Activated T-cell treated with anti-CD3 and anti-CD28 coated beads for 1 hour (primary cell): ENCODE results near the gene FCAMR.
A peak's percentile ranks its signal among the peaks of the same experiment; 100 is the strongest.

Experiments used
- DNase-seq: peaks from one replicate; pipeline ENCODE4 v3.0.0-alpha.2; 2020; ENCODE audit warnings: low read depth

FCAMR gene

DNA sequence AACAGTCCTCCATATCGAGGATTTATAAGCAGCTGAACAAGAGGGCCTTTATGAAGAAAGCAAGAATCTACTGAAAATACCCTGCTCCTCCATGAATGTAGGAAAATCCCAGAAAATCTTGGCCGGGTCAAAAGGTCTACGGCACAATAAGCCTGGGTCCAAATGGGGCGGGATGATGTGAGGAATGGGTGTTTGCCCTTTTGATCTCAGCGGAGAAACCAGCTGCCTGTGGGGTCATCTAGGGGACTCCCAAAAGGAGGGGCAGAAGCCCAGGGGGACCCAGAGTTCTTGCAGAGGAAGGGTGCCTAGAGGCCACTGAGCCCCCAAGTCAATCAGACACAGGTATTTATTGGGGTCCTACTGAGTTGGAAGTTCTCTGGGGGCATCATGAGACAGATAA lies 12.6 kb downstream of the FCAMR start:
- DNase-seq = no peak

DNA sequence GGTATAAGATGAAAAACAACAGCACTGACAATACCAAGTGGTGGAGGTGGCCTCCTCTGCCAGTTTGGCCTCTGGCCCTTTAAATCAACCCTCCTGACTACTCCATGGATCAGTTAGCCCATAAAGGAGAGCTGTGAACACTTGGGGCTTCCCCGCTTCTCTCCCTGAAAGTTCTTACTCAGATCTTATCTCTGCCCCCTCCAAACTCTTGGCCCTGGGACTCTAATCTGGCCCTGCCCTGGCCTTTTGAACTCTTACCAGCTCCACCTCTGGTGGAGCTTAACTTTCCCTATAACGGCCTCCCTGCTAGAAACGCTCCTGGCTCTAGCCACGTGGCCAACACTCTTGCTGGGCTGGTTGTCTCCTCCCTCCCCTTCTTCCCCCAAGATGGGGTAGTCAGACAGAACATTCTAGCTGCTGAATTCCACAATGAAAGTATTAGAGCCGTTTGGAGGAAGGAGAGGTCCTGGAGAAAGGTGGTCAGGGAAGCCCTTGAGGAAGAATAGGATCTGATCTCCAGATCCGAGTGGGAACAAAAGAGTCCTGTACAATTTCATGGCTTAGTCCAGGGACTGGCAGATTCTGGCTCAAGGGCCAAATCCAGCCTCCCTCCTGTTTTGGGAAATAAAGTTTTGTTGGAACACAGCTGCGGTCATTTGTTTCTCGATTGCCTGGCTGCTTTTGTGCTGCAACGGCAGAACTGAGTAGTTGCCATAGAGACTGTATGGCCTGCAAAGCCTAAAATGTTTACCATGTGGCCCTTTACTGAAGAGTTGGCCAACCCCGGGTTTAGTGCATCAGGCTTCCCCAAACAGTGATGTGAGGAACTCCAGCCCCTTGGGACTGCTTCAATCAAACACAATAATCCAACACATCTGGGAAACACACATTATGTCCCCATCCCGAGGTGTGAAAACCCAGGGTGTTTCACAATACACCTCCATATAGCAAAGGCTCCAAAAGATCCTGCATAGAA lies 14.5 kb downstream of the FCAMR start:
- no peak for DNase-seq

DNA sequence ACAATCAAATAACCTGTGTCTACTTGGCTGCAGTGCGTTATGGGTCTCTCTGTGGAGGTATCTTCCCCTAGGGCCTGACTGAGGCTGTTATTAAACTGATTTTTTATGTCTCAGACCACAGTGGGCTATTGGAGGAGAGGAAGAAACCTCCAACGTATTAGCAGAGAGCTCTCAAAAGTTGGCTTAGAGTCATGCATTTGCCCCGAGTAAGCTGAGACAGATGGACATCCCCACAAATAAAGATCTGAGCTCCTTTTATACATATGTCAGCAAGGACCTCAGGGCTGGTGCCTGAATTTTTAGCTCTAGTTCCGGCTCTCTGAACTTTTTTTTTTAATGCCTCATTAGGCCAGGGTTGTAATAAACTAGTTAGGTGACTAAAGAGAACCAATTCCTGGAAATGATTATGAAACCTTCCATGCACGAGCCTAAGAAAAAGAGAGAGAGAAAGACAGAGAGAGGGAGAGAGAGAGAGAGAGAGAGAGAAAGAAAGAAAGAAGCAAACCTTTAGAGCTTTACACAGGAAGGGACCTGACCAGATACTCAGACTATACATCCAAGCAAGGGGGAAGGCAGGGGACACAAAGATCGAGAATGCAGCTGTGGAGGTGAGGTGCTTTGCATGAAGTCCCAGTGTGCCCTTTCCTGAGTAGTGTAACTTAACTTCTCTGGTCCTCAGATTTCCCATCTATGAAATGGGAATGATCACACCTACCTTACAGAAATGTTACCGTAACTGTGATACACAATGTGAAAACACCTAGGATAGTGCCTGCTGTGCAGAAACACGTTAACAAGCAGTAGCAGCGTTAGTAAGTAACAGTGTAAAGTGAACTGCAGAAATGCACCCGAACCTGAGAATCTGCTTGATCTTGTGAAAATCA lies 15.6 kb downstream of the FCAMR start:
- no peak for DNase-seq

DNA sequence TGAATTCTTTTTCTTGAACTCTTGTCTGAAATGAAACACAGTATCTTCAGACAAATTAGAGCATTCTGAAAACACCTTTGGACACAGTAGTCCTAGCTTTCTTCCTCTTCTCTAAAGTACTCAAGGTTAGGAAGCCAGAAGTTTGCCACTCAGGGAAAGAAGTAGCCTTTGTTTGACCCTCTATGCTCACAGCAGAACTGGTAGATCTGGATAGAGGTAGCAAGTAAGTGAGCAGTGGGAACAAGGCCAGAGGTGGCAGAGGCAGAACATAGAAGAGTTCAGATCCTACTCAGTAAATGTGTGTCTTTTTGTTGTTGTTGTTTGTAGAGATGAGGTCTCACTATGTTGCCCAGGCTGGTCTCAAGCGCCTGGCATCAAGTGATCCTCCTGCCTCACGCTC lies 16.6 kb downstream of the FCAMR start:
- no peak for DNase-seq

DNA sequence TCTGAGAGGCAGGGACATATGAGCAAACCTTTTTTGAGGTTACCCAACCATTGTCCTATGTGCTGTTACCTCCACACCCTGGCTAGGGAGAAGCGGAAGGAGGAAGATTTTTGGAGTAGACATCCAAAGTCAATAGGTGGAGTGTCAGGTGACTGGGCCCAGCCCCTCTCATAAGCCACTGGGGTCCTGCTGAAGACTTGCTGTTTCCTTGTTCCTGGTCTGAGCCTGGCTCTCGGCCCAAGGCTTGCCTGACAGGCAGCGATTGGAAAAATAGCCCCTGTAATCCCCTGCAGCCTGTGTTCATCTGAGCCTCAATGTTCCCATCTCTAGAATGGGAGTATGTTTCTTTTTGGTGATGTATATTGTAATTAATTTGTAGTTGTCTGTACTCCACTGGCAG lies 17.1 kb downstream of the FCAMR start:
- DNase-seq = no peak

DNA sequence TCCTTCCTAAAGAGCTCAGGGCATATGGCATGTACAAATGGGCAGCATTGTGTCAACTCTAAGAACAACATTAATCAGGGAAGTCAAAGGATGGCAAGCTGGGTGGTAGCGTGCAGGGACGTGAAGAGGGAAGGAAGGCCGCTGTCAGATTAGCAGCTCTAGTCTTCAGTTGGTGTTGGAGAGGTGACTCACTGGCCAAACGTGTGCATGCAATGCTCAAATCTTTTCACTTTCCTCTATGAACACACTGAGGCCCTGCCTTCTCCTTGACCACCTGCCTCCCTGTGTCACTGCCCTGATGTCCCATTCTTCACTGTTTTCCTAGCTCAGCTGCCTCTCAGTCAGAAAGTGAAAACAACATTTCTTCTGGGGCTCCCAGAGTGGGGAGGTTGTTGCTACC lies 18.1 kb downstream of the FCAMR start:
- no peak for DNase-seq

DNA sequence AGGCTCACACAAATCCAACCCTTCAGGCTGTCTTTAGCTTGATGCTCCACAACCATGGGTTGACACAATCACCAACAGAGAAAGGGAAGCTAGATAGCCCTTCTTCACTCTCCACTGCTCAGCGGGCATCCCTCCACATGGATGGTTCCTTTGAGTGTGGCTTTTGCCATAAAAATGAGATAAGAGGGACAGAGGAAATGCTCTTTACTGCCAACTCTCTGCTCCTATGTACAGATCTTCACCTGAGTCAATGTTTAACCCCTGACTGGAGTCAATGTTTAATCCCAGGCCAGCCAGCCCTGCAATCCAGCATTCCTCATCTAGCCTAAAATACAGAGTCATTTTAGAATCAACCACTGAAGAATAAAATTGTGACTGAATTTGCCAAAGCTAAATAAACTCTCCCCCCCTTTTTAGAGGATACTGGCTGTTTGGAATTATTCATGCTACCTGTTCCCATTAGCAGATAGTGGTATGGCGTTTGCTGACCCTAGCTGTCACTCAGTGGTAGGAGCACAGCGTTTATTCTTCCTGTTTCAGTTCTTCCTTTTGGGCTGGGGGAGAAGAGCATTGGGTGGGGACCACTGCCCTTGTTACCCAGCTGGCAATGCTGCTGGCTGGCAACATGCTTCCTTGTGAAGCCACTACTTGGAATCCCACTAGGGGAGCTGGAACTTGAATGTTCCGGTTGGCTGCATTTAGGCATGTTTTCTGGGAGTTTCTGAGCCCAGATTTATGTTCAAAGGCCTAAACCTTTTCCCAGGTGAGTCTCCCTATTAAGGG lies 18.8 kb downstream of the FCAMR start:
- no peak for DNase-seq

DNA sequence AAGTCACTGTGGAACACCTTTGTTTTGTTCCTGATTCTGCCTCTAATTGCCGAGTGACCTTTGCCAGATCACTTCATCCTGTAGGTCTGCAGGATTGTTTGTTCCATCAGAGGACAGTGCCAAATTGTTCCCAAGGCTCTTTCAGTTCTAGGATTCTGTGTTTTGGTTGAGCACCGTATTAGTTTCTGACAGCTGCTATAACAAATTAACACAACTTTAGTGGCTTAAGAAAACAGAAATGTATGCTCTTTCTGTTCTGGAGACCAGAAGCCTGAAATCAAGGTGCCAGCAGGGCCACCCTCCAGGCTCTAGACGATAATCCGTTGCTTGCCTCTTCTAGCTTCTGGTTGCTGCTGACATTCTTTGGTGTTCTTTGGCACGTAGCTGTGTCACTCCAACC lies 20.6 kb downstream of the FCAMR start:
- DNase-seq = no peak

DNA sequence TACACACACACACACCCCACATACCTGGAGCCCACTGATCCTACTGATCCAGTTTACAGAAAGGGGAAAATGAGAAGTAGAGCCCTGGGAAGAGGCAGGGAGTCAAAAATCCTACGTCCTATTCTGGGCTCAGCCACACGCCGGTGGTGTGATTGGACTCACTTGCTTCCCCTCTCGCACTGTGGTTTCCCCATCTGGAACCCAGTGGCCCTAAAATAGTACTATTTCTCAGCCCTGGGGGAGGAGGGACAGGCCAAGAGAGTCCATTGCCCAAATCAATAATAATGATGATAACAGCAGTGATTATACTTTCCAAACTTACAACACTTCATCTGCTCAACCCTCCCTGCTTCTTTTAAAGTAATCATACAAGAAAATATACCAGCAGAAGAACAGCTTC lies 21.1 kb downstream of the FCAMR start:
- no peak for DNase-seq

DNA sequence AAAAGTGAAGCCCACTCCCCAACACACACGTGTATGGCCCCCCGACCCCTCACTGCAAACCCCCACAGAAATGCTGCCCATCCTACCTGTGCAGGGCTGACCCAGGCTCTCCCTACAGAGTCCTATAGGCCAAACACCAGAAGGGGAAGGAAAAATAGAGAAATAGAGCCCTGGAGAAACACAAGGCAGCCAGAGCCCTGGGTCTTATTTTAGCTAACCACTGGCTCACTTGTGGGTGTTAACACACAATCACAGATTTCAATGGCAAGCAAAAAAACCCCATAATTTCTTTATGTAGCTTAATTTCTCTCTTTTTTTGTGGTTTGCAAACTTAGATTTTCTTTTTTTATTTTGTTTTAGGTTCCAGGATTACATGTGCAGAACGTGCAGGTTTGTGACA lies 23.0 kb downstream of the FCAMR start:
- no peak for DNase-seq

DNA sequence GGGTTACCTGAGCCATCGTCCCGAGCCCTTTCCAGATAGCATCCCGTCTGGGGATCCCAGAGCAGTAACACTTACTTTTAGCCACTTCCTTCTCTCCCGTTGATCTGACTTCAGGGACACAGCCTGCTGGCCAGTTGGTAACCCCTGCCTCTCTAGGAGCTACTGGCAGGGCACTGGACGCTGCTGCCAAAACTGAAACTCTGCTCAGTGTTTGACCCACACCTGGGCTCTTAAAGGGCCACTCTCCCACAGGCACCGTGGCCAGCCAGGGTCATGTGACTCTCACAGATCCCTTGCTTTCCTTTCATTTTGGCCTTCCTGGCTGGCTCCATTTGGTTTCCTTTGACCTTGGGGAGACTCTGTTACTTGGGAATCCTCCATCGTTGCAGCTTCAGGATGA lies 24.0 kb downstream of the FCAMR start, which contains the start of gene PIGR:
Gene PIGR (minus strand): TSS at position 206 of the 400 bp plus-strand sequence. CDS start 5,935 bp downstream, outside the sequence.
- no peak for DNase-seq

DNA sequence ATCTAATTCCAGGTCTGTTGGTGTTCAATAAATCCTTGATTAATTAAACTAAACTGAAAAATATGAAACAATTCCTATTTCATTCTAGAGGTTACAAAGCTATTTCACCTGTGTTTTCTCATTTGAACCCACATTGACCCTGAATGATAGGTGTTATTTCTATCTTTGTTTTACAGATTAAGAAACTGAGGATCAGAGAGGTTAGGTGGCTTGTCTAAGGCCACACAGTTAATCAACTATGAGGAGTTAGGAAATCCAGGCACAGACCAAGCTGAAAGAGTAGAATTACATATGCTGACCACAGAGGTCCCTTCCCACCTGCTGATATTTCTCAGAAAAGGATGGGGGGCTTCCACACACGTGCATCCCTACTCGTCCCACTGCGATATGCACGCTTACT lies 24.5 kb downstream of the FCAMR start:
- no peak for DNase-seq

DNA sequence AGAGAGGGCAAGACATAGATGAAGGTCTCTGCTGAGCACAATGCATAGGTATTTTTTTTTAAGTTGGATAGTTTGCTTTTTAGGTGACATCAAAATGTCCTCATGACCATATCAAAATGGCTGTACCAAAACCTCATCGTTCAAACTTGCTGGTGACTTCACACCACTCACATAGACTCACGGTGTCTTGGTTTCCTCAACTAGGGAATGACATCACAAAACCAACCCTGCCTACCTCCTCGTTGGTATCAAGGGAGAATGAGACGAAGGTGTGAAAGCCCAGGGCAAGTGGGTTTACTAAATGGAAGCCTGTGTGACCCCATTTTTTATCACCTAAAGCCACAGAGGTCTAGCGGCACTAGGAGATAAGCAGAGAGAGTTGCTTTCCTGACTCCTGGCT lies 25.6 kb downstream of the FCAMR start:
- no peak for DNase-seq

DNA sequence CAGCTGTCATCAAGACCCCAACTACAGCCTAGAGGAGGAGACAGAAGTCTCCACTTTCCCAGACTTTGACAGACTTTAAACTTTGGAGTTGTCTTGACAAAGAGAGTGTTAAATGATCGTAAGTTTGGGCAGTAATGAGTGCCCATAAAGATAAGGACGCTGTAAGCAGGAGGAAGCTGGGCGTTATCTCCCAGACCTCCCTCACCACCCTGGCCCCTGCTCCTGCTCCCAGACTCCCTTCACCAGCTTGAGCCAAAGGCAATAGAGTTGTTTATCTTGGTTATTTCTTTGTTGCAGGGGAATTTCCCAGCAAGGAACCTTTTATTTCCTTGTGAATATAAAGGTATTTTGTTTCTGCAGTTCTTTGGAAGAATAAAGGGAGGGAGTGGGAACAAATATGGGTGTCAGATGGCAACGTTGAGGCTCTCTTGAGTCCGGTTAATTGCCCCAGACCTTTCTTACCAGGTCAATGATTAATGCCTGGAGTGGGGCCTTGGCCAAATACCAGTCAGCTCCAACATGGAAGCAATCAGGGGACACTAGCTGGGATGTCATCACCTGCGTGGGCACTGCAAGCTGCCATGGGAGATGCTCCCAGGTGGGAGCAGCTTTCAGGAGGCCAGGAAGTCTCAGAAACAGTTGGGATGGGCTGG lies 28.4 kb downstream of the FCAMR start:
- DNase-seq = no peak

DNA sequence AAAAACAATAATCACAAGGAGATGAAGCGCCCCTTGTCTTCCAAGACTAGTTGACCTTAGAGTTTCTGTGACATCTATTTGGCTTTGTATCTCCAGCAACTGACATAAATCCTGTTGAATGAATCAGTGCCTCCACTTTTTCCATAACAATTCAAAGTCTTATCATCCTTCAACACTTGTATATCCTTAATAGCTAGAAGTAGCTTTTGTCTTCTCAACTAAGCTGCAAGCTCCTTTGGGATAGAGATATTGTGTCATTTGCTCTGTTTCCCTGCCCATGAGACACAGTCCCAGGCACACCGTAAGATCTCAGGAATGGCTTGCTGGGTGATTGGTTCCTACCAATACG lies 29.7 kb downstream of the FCAMR start:
- no peak for DNase-seq

DNA sequence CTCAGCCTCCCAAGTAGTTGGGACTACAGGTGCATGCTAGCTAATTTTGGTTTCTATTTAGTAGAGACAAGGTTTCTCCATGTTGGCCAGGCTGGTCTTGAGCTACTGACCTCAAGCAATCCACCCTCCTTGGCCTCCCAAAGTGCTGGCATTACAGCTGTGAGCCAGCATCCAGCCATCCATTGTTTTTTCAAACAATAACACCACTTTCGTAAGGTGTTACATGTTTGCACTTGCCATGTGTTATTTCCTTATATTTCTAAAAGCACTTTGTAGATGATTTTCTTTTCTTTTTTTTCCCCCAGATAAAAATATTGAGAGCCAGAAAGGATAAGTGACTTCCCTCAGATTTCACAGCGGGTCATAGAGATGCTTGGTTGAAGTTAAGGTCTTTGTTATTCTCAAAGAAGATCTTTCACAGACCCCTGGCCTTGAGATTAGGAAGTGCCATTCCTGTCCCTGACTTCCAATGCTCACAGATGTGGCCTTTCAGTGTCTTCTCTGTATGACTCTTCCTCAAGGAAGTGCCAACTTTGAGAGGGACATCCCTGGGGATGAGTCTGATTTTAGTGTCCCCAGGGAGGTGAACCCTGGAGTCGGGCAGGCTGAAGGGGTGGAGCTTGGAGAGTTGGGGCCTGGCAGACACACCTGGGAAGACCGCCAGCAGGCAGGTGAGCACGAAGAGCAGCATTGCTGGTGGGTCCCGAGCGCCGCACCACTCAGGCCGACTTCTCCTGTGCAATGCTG lies 30.2 kb downstream of the FCAMR start:
- no peak for DNase-seq

DNA sequence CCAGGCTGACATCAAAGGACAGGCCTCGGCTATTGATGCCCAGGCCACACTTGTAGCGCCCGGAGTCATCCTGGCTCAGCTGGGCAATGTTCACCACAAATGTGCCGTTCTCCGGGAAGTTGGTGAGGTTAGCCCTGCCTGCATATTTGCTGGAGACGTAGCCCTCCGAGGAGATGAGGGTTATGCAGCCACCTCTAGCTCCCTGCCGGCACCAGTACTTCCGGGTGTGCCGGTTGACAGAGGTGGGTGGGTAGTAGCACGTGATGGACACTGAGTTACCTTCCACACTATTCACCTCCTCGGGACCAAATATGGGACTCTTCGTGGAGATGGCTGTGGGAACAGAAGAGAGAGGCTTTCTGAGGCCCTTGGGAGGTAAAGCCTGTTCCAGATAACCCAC lies 31.1 kb downstream of the FCAMR start:
- DNase-seq = no peak

DNA sequence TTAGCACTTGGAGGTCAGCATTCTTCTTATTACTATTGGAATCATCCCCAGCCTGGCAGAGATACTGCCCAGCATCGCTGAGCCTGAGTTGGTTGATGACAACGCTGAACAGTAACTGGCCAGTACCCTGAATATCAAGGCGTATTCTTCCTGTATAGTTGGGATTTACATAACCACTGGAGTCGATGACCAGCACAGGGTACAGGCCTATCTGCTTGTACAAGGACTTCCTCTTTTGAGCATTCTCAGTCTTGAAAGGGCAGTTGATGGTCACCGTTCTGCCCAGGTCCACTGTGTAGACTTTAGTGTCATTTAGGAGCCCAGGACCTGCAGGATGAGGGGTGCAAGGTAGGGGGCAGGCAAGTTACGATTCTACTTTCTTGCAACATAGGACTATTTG lies 32.8 kb downstream of the FCAMR start:
- no peak for DNase-seq

DNA sequence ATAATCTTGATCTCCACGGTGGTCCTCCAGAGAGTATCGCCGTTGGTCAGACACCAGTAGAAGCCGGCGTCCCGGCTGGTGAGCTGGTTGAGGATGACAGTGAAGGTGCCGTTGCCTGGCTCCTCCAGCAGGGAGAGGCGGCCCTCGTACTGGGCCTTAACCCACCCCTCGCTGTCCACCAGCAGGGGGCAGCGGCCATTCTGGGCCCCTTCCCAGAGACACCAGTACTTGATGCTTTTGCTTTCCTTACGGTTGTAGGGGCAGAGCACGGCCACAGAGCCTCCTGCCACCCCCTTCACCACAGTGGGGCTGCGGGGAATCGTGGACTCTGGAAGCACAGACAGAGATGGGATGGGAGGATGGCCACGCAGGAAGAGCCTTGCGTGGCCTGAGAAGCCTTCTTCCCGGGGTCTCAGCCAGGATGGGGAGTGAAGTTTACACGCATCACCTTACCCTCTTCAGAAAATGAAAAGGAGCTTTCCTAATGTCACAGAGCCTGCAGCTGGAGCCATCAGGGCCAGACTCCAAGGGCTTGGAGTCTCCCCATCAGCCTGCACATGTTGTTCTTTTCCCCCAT lies 34.7 kb downstream of the FCAMR start:
- peak; percentile 41 for DNase-seq

DNA sequence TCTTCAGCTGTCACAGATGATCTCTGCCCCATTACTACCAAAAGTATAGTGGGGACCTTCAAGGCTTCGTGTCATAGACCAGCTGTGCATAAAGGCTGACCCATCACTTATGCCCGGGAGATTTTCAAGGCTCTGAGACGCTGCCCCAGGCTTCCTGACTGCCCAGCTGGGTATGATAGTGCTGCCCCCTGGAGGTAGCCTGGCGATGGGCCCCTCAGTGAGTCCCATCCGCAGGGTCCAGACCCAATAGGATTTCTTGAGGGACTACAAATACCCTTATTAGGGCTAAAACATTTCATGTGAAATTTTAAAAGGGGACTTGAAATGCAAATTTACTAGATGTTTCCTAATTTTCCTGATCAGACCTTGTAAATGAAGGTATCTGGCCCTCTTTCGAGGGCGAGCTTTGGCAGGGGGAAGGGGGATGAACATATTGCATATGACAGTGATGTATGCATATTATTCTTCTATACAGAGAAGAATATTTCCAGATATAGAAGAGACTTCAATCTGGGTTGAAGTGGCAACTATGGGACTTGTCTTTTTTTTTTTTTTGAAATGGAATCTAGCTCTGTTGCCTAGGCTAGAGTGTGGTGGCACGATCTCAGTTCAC lies 36.8 kb downstream of the FCAMR start:
- DNase-seq = peak; percentile 73
